Activated B cell treated with CpG ODN at 0.5 μM for 24 hours (primary cell): ENCODE results near the gene PDE5A. TPM values are rescaled to one million over a fixed set of nuclear protein-coding genes. Genes with fewer than 3 reads are reported as not detected.

Source experiments
- ATAC-seq: fragments of 200-7000 bp; cut with Tn5 transposase; one replicate; pipeline ENCODE4 v1.10.0; 2021; ENCODE audit warnings: low read depth, mild to moderate bottlenecking, moderate library complexity
- CTCF ChIA-PET: fragments of 350-600 bp; sonication (Branson Sonifier 250); formaldehyde crosslinking; loops from one replicate; lab custom pipeline; 2021; ENCODE audit warnings: antibody characterized with exemption; lab: Charles Lee
- POLR2A ChIA-PET: fragments of 350-600 bp; sonication (Branson Sonifier 250); formaldehyde crosslinking; loops from one replicate; lab custom pipeline; 2021; ENCODE audit warnings: antibody characterized with exemption; lab: Charles Lee
- DNase-seq: peaks from one replicate; pipeline ENCODE4 v3.0.0; 2022
- H3K27ac Mint-ChIP-seq: one replicate; pipeline ENCODE4 v1.8.0; 2020; ENCODE audit warnings: mixed read lengths
- H3K27me3 Mint-ChIP-seq: one replicate; pipeline ENCODE4 v1.8.0; 2021; ENCODE audit warnings: mixed read lengths
- H3K36me3 Mint-ChIP-seq: one replicate; pipeline ENCODE4 v1.8.0; 2021; ENCODE audit warnings: low read depth, mixed read lengths
- H3K4me1 Mint-ChIP-seq: one replicate; pipeline ENCODE4 v1.8.0; 2021; ENCODE audit warnings: mixed read lengths
- H3K4me3 Mint-ChIP-seq: one replicate; pipeline ENCODE4 v1.8.0; 2020; ENCODE audit warnings: mild to moderate bottlenecking, mixed read lengths
- H3K9me3 Mint-ChIP-seq: one replicate; pipeline ENCODE4 v1.8.0; 2020; ENCODE audit warnings: mixed read lengths
- CTCF ChIP-seq: fragments of 200-600 bp; IDR thresholded peaks from one replicate; pipeline ENCODE4 v1.8.0; 2022; ENCODE audit warnings: antibody characterized with exemption, mild to moderate bottlenecking
- intact Hi-C: fragments of 100-400 bp; cut with micrococcal nuclease; formaldehyde crosslinking; loops from one replicate; pipeline ENCODE4 v1.15.1; 2024
- total RNA-seq: library from RNA; stranded (reverse); gene quantifications from 2 replicates; pipeline ENCODE4 v1.2.3, GENCODE V29; 2022

Gene PDE5A
- total RNA-seq, 1 donor from 2014 or later: 0.47 TPM

- POLR2A ChIA-PET: no interaction called here
- Mint-ChIP-seq H3K36me3 (no peaks in the 10 kb centered on the region), H3K4me1 (peaks cover 19% of the 10 kb centered on the region), H3K4me3 (no peak overlapping the region), H3K27me3 (peaks cover 16% of the 10 kb centered on the region), H3K9me3 (no peaks in the 10 kb centered on the region), H3K27ac (no peak overlapping the region)
- DNase-seq (no peak), ATAC-seq (no peak)
- intact Hi-C loops: no loop called here
- no peak for TF ChIP-seq CTCF
- CTCF ChIA-PET: no interaction called here
Measured at GRCh38 chr4:119632216-119632615, 3.6 kb upstream of the PDE5A start.

GRCh38 chr4:119629142-119629471 is 503 bp upstream of the PDE5A start:
- POLR2A ChIA-PET: interaction anchor here (2.0 kb wide), 1 partner anchor 174 kb away, joined by 8 read pairs; no protein-coding TSS in a partner anchor
- no peak for TF ChIP-seq CTCF
- Mint-ChIP-seq H3K27me3 (peaks cover 16% of the 10 kb centered on the region), H3K27ac (no peak overlapping the region), H3K9me3 (no peaks in the 10 kb centered on the region), H3K36me3 (no peaks in the 10 kb centered on the region), H3K4me1 (peaks cover 25% of the 10 kb centered on the region), H3K4me3 (peak overlapping the region; percentile 85)
- intact Hi-C loops: loop anchor here (1.0 to 5.0 kb wide), 5 partner anchors 417 to 1350 kb away; partner anchors contain the start of genes SEC24D and USP53
- ATAC-seq (peak; percentile 10), DNase-seq (no peak)
- CTCF ChIA-PET: interaction anchor here (1.0 to 2.0 kb wide), 8 partner anchors 12 to 425 kb away, joined by 3 to 11 read pairs (median 4); no protein-coding TSS in a partner anchor

- POLR2A ChIA-PET: interaction anchor here (0.6 to 2.0 kb wide), 2 partner anchors 9 to 173 kb away, joined by 4 to 8 read pairs; no protein-coding TSS in a partner anchor
- Mint-ChIP-seq H3K36me3 (no peaks in the 10 kb centered on the region), H3K27me3 (peaks cover 10% of the 10 kb centered on the region), H3K9me3 (no peaks in the 10 kb centered on the region), H3K4me3 (peak overlapping the region; percentile 85), H3K27ac (no peak overlapping the region), H3K4me1 (peaks cover 25% of the 10 kb centered on the region)
- CTCF ChIA-PET: interaction anchor here (0.6 to 2.0 kb wide), 9 partner anchors 8 to 430 kb away, joined by 3 to 11 read pairs (median 4); no protein-coding TSS in a partner anchor
- DNase-seq (peak; percentile 64), ATAC-seq (peak; percentile 55)
- peak; percentile 30 for TF ChIP-seq CTCF
- intact Hi-C loops: loop anchor here (1.0 to 5.0 kb wide), 8 partner anchors 68 to 1349 kb away; partner anchors contain the start of genes SEC24D and USP53
Measured at GRCh38 chr4:119627267-119628255, 1.0 kb downstream of the PDE5A start.

GRCh38 chr4:119626943-119627266 is 1.7 kb downstream of the PDE5A start:
- Mint-ChIP-seq H3K27me3 (peaks cover 7% of the 10 kb centered on the region), H3K4me3 (peak overlapping the region; percentile 81), H3K4me1 (peaks cover 25% of the 10 kb centered on the region), H3K9me3 (no peaks in the 10 kb centered on the region), H3K36me3 (no peaks in the 10 kb centered on the region), H3K27ac (no peak overlapping the region)
- DNase-seq: no peak
- ATAC-seq: no peak
- intact Hi-C loops: loop anchor here (1.0 to 5.0 kb wide), 6 partner anchors 68 to 790 kb away; partner anchors contain the start of genes SEC24D and USP53
- ChIA-PET POLR2A (no interaction called here), CTCF (interaction anchor here (0.6 to 1.2 kb wide), 5 partner anchors 9 to 430 kb away, joined by 3 to 4 read pairs (median 3); no protein-coding TSS in a partner anchor)
- TF ChIP-seq CTCF: no peak

- intact Hi-C loops: loop anchor here (5.0 kb wide), 3 partner anchors 414 to 789 kb away; partner anchors contain the start of genes SEC24D and USP53
- ChIA-PET POLR2A (no interaction called here), CTCF (interaction anchor here (0.6 to 1.2 kb wide), 5 partner anchors 10 to 431 kb away, joined by 3 to 4 read pairs (median 3); no protein-coding TSS in a partner anchor)
- Mint-ChIP-seq H3K9me3 (no peaks in the 10 kb centered on the region), H3K4me3 (peak overlapping the region; percentile 81), H3K4me1 (peaks cover 25% of the 10 kb centered on the region), H3K36me3 (no peaks in the 10 kb centered on the region), H3K27me3 (peaks cover 8% of the 10 kb centered on the region), H3K27ac (no peak overlapping the region)
- ATAC-seq (no peak), DNase-seq (no peak)
- no peak for TF ChIP-seq CTCF
Measured at GRCh38 chr4:119626420-119626819, 2.2 kb downstream of the PDE5A start.
